Retinal pigment epithelial cell (primary cell): ENCODE measurements around the gene AZGP1.

Experiments
- DNase-seq: peaks from one replicate; pipeline ENCODE4 v3.0.0-alpha.2; 2010; ENCODE audit warnings: low read depth
- H3K4me3 ChIP-seq: 2 replicates; pipeline ENCODE4 v1.5.1; 2011; ENCODE audit warnings: mild to moderate bottlenecking, low read length, control low read depth, moderate library complexity
- TF ChIP-seq, protein P1 (sequence below): conservative IDR thresholded peaks from 2 replicates; pipeline ENCODE4 v1.5.1; 2011; ENCODE audit warnings: low read depth, low read length, control low read depth, inconsistent platforms

The AZGP1 gene

DNA sequence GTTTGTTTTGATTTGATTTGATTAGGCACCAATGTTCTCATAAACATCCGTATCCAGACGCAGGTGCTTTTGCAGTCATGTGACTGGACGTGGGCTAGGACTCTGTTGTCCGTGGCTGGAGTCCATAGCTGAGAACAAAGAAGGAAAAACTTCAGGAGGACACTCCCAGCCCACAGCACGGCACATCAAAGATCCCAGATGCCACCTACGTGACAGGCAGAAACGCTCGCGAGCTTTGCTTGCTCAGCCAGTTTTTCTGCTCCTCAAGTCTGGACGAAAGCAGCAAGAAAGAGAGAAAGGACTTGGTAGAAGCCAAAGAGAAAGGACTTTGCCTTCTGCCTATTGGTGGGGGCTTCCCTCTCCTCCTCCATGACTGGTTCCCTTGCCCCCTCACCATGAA lies 32.7 kb upstream of the AZGP1 start:
- TF ChIP-seq, protein P1, sequence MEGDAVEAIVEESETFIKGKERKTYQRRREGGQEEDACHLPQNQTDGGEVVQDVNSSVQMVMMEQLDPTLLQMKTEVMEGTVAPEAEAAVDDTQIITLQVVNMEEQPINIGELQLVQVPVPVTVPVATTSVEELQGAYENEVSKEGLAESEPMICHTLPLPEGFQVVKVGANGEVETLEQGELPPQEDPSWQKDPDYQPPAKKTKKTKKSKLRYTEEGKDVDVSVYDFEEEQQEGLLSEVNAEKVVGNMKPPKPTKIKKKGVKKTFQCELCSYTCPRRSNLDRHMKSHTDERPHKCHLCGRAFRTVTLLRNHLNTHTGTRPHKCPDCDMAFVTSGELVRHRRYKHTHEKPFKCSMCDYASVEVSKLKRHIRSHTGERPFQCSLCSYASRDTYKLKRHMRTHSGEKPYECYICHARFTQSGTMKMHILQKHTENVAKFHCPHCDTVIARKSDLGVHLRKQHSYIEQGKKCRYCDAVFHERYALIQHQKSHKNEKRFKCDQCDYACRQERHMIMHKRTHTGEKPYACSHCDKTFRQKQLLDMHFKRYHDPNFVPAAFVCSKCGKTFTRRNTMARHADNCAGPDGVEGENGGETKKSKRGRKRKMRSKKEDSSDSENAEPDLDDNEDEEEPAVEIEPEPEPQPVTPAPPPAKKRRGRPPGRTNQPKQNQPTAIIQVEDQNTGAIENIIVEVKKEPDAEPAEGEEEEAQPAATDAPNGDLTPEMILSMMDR: no peak
- no peak overlapping the region for H3K4me3 ChIP-seq
- DNase-seq: no peak

DNA sequence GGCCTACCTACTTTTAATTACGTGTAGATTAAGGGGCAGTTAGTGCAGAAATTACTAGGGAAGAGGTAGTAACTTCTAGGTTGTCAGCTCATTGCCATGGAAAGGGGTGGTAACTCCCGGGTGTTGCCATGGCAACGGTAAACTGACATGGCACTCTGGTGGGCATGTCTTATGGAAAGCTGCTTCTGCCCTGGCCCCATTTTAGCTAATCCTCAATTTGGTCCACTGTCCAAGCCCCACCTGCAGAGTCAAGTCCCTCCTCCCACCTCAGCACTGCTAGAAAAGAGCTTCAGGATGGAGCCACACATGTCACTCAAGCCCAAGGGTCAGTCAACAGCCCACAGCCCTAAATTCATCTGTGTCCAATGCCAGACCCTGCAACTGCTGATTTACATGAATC lies 32.1 kb upstream of the AZGP1 start:
- no peak overlapping the region for H3K4me3 ChIP-seq
- TF ChIP-seq, protein P1: no peak
- no peak for DNase-seq

GRCh38 chr7:100003711-100004661 lies 28.2 kb upstream of the AZGP1 start:
- H3K4me3 ChIP-seq: no peak overlapping the region
- no peak for DNase-seq
- TF ChIP-seq, protein P1: no peak

- TF ChIP-seq, protein P1: no peak
- DNase-seq: no peak
- no peak overlapping the region for H3K4me3 ChIP-seq
Observed at GRCh38 chr7:100000239-100000638, 24.4 kb upstream of the AZGP1 start.

DNA sequence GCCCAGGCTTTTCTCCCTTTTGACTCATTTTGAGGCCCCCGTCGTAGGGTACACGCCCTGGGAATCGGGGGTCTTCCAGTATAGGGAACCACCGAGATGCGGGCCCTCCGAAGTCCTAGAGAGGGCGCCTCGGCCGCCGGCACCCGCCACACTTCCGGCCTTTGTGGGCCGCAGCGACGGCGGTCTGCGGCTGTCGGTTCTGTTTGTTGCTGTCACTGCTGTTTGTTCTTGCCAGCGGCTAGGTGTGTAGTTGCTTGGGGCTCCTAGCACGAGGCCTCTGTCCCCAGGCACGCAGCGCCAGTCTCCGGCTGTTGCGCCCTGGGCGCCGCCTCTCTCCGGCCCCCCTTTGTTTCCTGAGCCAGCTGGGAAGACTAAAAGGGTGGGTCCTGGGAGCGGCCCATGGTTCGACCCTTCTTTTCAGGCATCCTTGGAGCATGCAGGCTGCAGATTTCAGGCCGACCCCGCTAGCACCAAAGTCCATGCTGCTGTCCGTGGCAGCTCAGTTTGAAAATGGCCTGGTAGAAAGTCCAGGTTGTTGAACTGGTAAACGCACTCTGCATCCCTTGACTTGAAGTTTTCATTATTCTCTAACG lies 21.8 kb upstream of the AZGP1 start:
- H3K4me3 ChIP-seq: peak overlapping the region; percentile 56
- no peak for DNase-seq
- TF ChIP-seq, protein P1: peak; percentile 33

DNA sequence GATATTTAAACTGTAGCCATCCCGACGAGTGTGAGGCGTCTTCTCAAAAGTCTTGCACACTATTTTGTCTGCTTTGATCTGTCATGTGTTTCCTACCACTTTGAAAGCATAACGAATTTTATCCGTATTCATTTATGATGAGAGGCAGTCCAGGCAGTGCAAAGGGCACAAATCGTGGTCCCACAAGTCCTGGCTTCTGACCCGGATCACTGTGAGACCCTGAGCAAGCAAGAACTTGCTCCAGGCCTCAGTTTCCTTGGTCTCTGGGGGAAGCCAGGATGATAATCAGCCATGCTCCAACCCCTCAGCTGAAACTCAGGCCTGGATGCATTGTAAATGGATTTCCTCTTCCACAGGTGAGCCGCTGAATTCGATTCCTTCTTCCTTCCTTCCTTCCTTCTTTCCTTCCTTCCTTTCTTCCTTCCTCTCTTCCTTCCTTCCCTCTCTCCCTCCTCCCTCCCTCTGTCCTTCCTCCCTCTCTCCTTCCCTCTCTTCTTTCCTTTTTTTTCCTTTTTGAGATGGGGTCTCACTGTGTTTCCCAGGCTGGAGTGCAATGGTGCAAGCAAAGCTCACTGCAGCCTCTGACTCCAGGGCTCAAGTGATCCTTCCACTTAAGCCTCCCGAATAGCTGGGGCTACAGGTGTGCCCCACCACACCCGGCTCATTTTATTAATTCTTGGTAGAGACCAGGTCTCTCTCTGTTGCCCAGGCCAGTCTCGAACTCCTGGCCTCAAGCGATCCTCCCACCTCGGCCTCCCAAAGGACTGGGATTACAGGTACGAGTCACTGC lies 21.1 kb upstream of the AZGP1 start:
- TF ChIP-seq, protein P1: no peak

More for the DNA sequence above, 21.1 kb upstream of the AZGP1 start:
- no peak for DNase-seq
- H3K4me3 ChIP-seq: peak overlapping the region; percentile 56
